Upper lobe of right lung (tissue), 1 donor: ENCODE data around the gene CBFB. TPM values are rescaled to one million over a fixed set of nuclear protein-coding genes. Genes with fewer than 3 reads are reported as not detected.
A peak's percentile ranks its signal among the peaks of the same experiment; 100 is the strongest.

Experiments used
- ATAC-seq: fragments of 200-7000 bp; cut with Tn5 transposase; one replicate; pipeline ENCODE4 v1.9.1; 2020; ENCODE audit warnings: mild to moderate bottlenecking, moderate library complexity
- DNase-seq: peaks from one replicate; pipeline ENCODE4 v3.0.0-alpha.2; 2020
- H3K27ac ChIP-seq: fragments of 200-600 bp; one replicate; pipeline ENCODE4 v1.8.0; 2022
- H3K27me3 ChIP-seq: fragments of 200-600 bp; one replicate; pipeline ENCODE4 v1.8.0; 2022; ENCODE audit warnings: mild to moderate bottlenecking
- H3K36me3 ChIP-seq: fragments of 200-600 bp; one replicate; pipeline ENCODE4 v1.8.0; 2022
- H3K4me1 ChIP-seq: fragments of 200-600 bp; one replicate; pipeline ENCODE4 v1.8.0; 2022
- H3K4me3 ChIP-seq: fragments of 200-600 bp; one replicate; pipeline ENCODE4 v1.8.0; 2022; ENCODE audit warnings: mild to moderate bottlenecking
- H3K9me3 ChIP-seq: fragments of 200-600 bp; one replicate; pipeline ENCODE4 v1.8.0; 2022
- CTCF ChIP-seq: fragments of 200-600 bp; IDR thresholded peaks from one replicate; pipeline ENCODE4 v1.8.0; 2022; ENCODE audit warnings: antibody characterized with exemption
- intact Hi-C: fragments of 100-400 bp; cut with DNase I; formaldehyde crosslinking; loops from one replicate; pipeline ENCODE4 v1.11.0; 2022
- total RNA-seq: library from RNA; stranded (reverse); fragmentation: NEBNext Ultra II Directional; extraction: Animal tissue kit (Norgen Biotek cat#: 25700); gene quantifications from one replicate; pipeline ENCODE4 v1.2.1, GENCODE V29; 2021
- donor health status: DM: no; HTN: yes; CAD: no; lungs with severe emphysema.

CBFB gene
- total RNA-seq, 1 donor from 2014 or later: 63.0 TPM

- peak; percentile 14 for TF ChIP-seq CTCF
- Histone ChIP-seq H3K9me3 (no peaks in the 10 kb centered on the region), H3K27me3 (no peaks in the 10 kb centered on the region), H3K27ac (no peak overlapping the region), H3K4me3 (no peak overlapping the region), H3K4me1 (peaks cover 13% of the 10 kb centered on the region), H3K36me3 (peaks cover 14% of the 10 kb centered on the region)
- no peak for DNase-seq
- no peak for ATAC-seq
- intact Hi-C loops: no loop called here
Measured at GRCh38 chr16:67100569-67101310, 71.8 kb downstream of the CBFB start.

GRCh38 chr16:67101311-67102082 is 72.5 kb downstream of the CBFB start:
- DNase-seq (no peak), ATAC-seq (no peak)
- Histone ChIP-seq H3K9me3 (no peaks in the 10 kb centered on the region), H3K27ac (no peak overlapping the region), H3K4me3 (no peak overlapping the region), H3K27me3 (no peaks in the 10 kb centered on the region), H3K4me1 (peaks cover 14% of the 10 kb centered on the region), H3K36me3 (peaks cover 14% of the 10 kb centered on the region)
- no peak for TF ChIP-seq CTCF
- intact Hi-C loops: no loop called here

- H3K27me3 ChIP-seq: no peaks in the 10 kb centered on the region
- H3K36me3 ChIP-seq: peaks cover 8% of the 10 kb centered on the region
- H3K4me3 ChIP-seq: no peak overlapping the region
- no peak for DNase-seq
- no peak overlapping the region for H3K27ac ChIP-seq
- peak; percentile 66 for ATAC-seq
- H3K9me3 ChIP-seq: no peaks in the 10 kb centered on the region
- intact Hi-C loops: no loop called here
- H3K4me1 ChIP-seq: peaks cover 14% of the 10 kb centered on the region
- TF ChIP-seq CTCF: peak; percentile 27
Measured at GRCh38 chr16:67104061-67104460, 75.1 kb downstream of the CBFB start.

- peaks cover 1% of the 10 kb centered on the region for H3K36me3 ChIP-seq
- H3K4me1 ChIP-seq: peaks cover 18% of the 10 kb centered on the region
- intact Hi-C loops: no loop called here
- peak overlapping the region; percentile 15 for H3K27ac ChIP-seq
- no peak for DNase-seq
- no peaks in the 10 kb centered on the region for H3K9me3 ChIP-seq
- no peak for ATAC-seq
- H3K4me3 ChIP-seq: no peak overlapping the region
- no peak for TF ChIP-seq CTCF
- H3K27me3 ChIP-seq: no peaks in the 10 kb centered on the region
Measured at GRCh38 chr16:67104845-67105244, 75.9 kb downstream of the CBFB start.

GRCh38 chr16:67105246-67105645 is 76.3 kb downstream of the CBFB start:
- peak overlapping the region; percentile 15 for H3K27ac ChIP-seq
- no peak for TF ChIP-seq CTCF

More at GRCh38 chr16:67105246-67105645, 76.3 kb downstream of the CBFB start:
- H3K4me3 ChIP-seq: no peak overlapping the region
- intact Hi-C loops: no loop called here
- peaks cover 18% of the 10 kb centered on the region for H3K4me1 ChIP-seq
- no peaks in the 10 kb centered on the region for H3K27me3 ChIP-seq
- no peak for DNase-seq
- no peaks in the 10 kb centered on the region for H3K36me3 ChIP-seq
- peak; percentile 39 for ATAC-seq
- no peaks in the 10 kb centered on the region for H3K9me3 ChIP-seq
